PFSK-1 (cell line): ENCODE results near the gene FSIP2.

Experiments
- POLR2AphosphoS5 ChIP-seq: IDR thresholded peaks from 2 replicates; pipeline ENCODE4 v1.6.1; 2012; ENCODE audit warnings: low read depth, mild to moderate bottlenecking, control low read depth, low read length, moderate library complexity
- SIN3A ChIP-seq: IDR thresholded peaks from 2 replicates; pipeline ENCODE4 v1.6.1; 2012; ENCODE audit warnings: mild to moderate bottlenecking, low read length, moderate library complexity, borderline replicate concordance; ENCODE audit not compliant: insufficient read depth
- TAF1 ChIP-seq: IDR thresholded peaks from 2 replicates; pipeline ENCODE4 v1.6.1; 2012; ENCODE audit warnings: low read length, control low read depth, borderline replicate concordance; ENCODE audit not compliant: insufficient read depth

DNA sequence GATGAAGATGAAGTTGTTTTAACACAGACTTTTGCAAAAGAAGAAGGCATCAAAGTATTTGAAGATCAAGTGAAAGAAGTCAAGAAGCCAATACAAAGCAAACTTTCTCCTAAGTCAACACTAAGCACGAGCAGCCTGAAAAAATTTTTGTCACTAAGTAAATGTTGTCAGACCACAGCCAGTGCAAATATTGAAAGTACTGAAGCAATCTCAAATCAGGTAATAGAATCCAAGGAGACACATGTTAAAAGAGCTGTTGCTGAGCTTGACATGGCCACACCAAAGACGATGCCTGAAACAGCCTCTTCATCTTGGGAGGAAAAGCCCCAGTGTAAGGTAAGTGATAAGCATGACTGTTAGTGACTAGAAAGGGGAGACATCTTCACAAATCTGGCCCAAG lies 75.1 kb downstream of the FSIP2 start:
- TF ChIP-seq POLR2AphosphoS5: no peak
- no peak for TF ChIP-seq TAF1
- no peak for TF ChIP-seq SIN3A
